Measurements from ENCODE around the gene ASCL5.
A peak's percentile ranks its signal among the peaks of the same experiment; 100 is the strongest.

GRCh38 chr1:201153474-201154388 lies 26.7 kb upstream of the ASCL5 start:
- TF ChIP-seq CTCF (CRISPR knock-in tag; IDR thresholded peaks at IDR 0.05) (no peak), HMGXB3 (CRISPR knock-in tag; IDR thresholded peaks at IDR 0.05; ENCODE audit: borderline replicate concordance) (no peak), JUNB (CRISPR knock-in tag; IDR thresholded peaks at IDR 0.05; ENCODE audit: borderline replicate concordance) (no peak), ESRRA (CRISPR knock-in tag; IDR thresholded peaks at IDR 0.05; ENCODE audit: low read depth) (no peak), TAF1 (CRISPR knock-in tag; IDR thresholded peaks at IDR 0.05) (peak; percentile 5; the same call in 1 of the 2 replicates), SOX5 (CRISPR knock-in tag; IDR thresholded peaks at IDR 0.05; ENCODE audit: borderline replicate concordance) (no peak), TEF (CRISPR knock-in tag; IDR thresholded peaks at IDR 0.05) (no peak)
- TF ChIP-seq, protein P1, sequence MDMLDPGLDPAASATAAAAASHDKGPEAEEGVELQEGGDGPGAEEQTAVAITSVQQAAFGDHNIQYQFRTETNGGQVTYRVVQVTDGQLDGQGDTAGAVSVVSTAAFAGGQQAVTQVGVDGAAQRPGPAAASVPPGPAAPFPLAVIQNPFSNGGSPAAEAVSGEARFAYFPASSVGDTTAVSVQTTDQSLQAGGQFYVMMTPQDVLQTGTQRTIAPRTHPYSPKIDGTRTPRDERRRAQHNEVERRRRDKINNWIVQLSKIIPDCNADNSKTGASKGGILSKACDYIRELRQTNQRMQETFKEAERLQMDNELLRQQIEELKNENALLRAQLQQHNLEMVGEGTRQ (IDR thresholded peaks at IDR 0.05; ENCODE audit: low read depth, low read length) = no peak
- TF ChIP-seq, protein P1 (CRISPR knock-in tag; IDR thresholded peaks at IDR 0.05; ENCODE audit: borderline replicate concordance) = no peak
- TF ChIP-seq, protein P2, sequence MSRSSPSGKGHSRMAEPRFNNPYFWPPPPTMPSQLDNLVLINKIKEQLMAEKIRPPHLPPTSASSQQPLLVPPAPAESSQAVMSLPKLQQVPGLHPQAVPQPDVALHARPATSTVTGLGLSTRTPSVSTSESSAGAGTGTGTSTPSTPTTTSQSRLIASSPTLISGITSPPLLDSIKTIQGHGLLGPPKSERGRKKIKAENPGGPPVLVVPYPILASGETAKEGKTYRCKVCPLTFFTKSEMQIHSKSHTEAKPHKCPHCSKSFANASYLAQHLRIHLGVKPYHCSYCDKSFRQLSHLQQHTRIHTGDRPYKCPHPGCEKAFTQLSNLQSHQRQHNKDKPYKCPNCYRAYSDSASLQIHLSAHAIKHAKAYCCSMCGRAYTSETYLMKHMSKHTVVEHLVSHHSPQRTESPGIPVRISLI (CRISPR knock-in tag; IDR thresholded peaks at IDR 0.05; ENCODE audit: borderline replicate concordance) = no peak
